Measurements from ENCODE around the gene SIGLEC1. TPM values are rescaled to one million over a fixed set of nuclear protein-coding genes. Genes with fewer than 3 reads are reported as not detected.

The SIGLEC1 gene
- total RNA-seq, 1 donor from 2014 or later, result not detected

- peaks cover 76% of the 10 kb centered on the region for H3K27me3 Mint-ChIP-seq
- no peak for TF ChIP-seq CTCF (IDR thresholded peaks at IDR 0.05; ENCODE audit: unreplicated experiment)
- peak within 1 kb of the TSS; percentile 37 for H3K4me3 Mint-ChIP-seq (ENCODE audit: low read depth)
- peaks cover 4% of the 10 kb centered on the region for H3K4me1 Mint-ChIP-seq (ENCODE audit: low read depth)
- no peaks in the 10 kb centered on the region for H3K36me3 Mint-ChIP-seq (ENCODE audit: insufficient read depth)
- H3K27ac Mint-ChIP-seq, result no peak within 1 kb of the TSS
- no peak for DNase-seq (ENCODE audit: low spot score, unreplicated experiment)
- H3K9me3 Mint-ChIP-seq (ENCODE audit: low read depth), result no peaks in the 10 kb centered on the region
Measured at GRCh38 chr20:3681931-3682781, 30.2 kb downstream of the SIGLEC1 start, which contains the start of gene ADAM33. TSS of gene ADAM33 (minus strand) at chr20:3682010. CDS start at chr20:3682004, 6 bp downstream.

- peaks cover 4% of the 10 kb centered on the region for H3K4me1 Mint-ChIP-seq (ENCODE audit: low read depth)
- H3K27me3 Mint-ChIP-seq, result peaks cover 75% of the 10 kb centered on the region
- no peak overlapping the region for H3K27ac Mint-ChIP-seq
- peak overlapping the region; percentile 37 for H3K4me3 Mint-ChIP-seq (ENCODE audit: low read depth)
- no peaks in the 10 kb centered on the region for H3K9me3 Mint-ChIP-seq (ENCODE audit: low read depth)
- no peak for TF ChIP-seq CTCF (IDR thresholded peaks at IDR 0.05; ENCODE audit: unreplicated experiment)
- no peaks in the 10 kb centered on the region for H3K36me3 Mint-ChIP-seq (ENCODE audit: insufficient read depth)
- no peak for DNase-seq (ENCODE audit: low spot score, unreplicated experiment)
Measured at GRCh38 chr20:3681352-3681930, 31.0 kb downstream of the SIGLEC1 start.

- H3K4me3 Mint-ChIP-seq (ENCODE audit: low read depth), result no peak overlapping the region
- peaks cover 75% of the 10 kb centered on the region for H3K27me3 Mint-ChIP-seq
- H3K9me3 Mint-ChIP-seq (ENCODE audit: low read depth), result no peaks in the 10 kb centered on the region
- H3K36me3 Mint-ChIP-seq (ENCODE audit: insufficient read depth), result no peaks in the 10 kb centered on the region
- peaks cover 4% of the 10 kb centered on the region for H3K4me1 Mint-ChIP-seq (ENCODE audit: low read depth)
- no peak for TF ChIP-seq CTCF (IDR thresholded peaks at IDR 0.05; ENCODE audit: unreplicated experiment)
- DNase-seq (ENCODE audit: low spot score, unreplicated experiment), result no peak
- H3K27ac Mint-ChIP-seq, result no peak overlapping the region
Measured at GRCh38 chr20:3680701-3681351, 31.6 kb downstream of the SIGLEC1 start.

GRCh38 chr20:3679749-3680700 is 32.4 kb downstream of the SIGLEC1 start:
- Mint-ChIP-seq H3K27ac (no peak overlapping the region), H3K36me3 (ENCODE audit: insufficient read depth) (no peaks in the 10 kb centered on the region), H3K4me3 (ENCODE audit: low read depth) (no peak overlapping the region), H3K4me1 (ENCODE audit: low read depth) (peaks cover 5% of the 10 kb centered on the region), H3K27me3 (peaks cover 75% of the 10 kb centered on the region), H3K9me3 (ENCODE audit: low read depth) (no peaks in the 10 kb centered on the region)
- no peak for DNase-seq (ENCODE audit: low spot score, unreplicated experiment)
- TF ChIP-seq CTCF (IDR thresholded peaks at IDR 0.05; ENCODE audit: unreplicated experiment), result no peak
